Hepatocyte (in vitro differentiated cells): Measurements from ENCODE around the gene NCF4. TPM values are rescaled to one million over a fixed set of nuclear protein-coding genes. Genes with fewer than 3 reads are reported as not detected.

Experiments
- DNase-seq: peaks from one replicate; pipeline ENCODE4 v3.0.0-alpha.2; 2016; ENCODE audit warnings: low spot score
- H2AFZ ChIP-seq: fragments of 200-600 bp; sonication (generic); 2 replicates; pipeline ENCODE4 v1.6.0; 2016; ENCODE audit warnings: antibody characterized with exemption, mild to moderate bottlenecking
- H3K27ac ChIP-seq: fragments of 200-600 bp; sonication (generic); 2 replicates; pipeline ENCODE4 v1.5.1; 2016; ENCODE audit warnings: mild to moderate bottlenecking
- H3K27me3 ChIP-seq: fragments of 200-600 bp; sonication (generic); 2 replicates; pipeline ENCODE4 v1.6.1; 2016
- H3K36me3 ChIP-seq: fragments of 200-600 bp; sonication (generic); replicated peaks from 2 replicates; pipeline ENCODE4 v1.5.1; 2016; ENCODE audit warnings: low read depth; ENCODE audit not compliant: insufficient read depth
- H3K4me1 ChIP-seq: fragments of 200-600 bp; sonication (generic); 2 replicates; pipeline ENCODE4 v1.5.1; 2016; ENCODE audit warnings: mild to moderate bottlenecking, moderate library complexity; ENCODE audit not compliant: insufficient read depth
- H3K4me2 ChIP-seq: fragments of 200-600 bp; sonication (generic); 2 replicates; pipeline ENCODE4 v1.6.0; 2016
- H3K4me3 ChIP-seq: fragments of 200-600 bp; sonication (generic); 2 replicates; pipeline ENCODE4 v1.5.1; 2016; ENCODE audit warnings: mild to moderate bottlenecking
- H3K79me2 ChIP-seq: fragments of 200-600 bp; sonication (generic); 2 replicates; pipeline ENCODE4 v1.6.0; 2017; ENCODE audit warnings: mild to moderate bottlenecking
- H3K9me2 ChIP-seq: fragments of 200-600 bp; sonication (generic); replicated peaks from 2 replicates; pipeline ENCODE4 v1.6.0; 2017; ENCODE audit warnings: mild to moderate bottlenecking; ENCODE audit not compliant: insufficient read depth
- H3K9me3 ChIP-seq: fragments of 200-600 bp; sonication (generic); 2 replicates; pipeline ENCODE4 v1.5.1; 2016; ENCODE audit warnings: low read depth, mild to moderate bottlenecking
- H4K20me1 ChIP-seq: fragments of 200-600 bp; sonication (generic); 2 replicates; pipeline ENCODE4 v1.6.0; 2016; ENCODE audit warnings: mild to moderate bottlenecking; ENCODE audit not compliant: insufficient read depth, poor library complexity, severe bottlenecking
- EZH2 ChIP-seq: fragments of 200-600 bp; sonication (generic); IDR thresholded peaks from 2 replicates; pipeline ENCODE4 v1.6.1; 2016; ENCODE audit warnings: antibody characterized with exemption, mild to moderate bottlenecking, borderline replicate concordance
- EZH2phosphoT487 ChIP-seq: fragments of 200-600 bp; sonication (generic); IDR thresholded peaks from one replicate; pipeline ENCODE4 v1.6.1; 2018; ENCODE audit warnings: antibody characterized with exemption, mild to moderate bottlenecking, low read depth, moderate library complexity; ENCODE audit not compliant: unreplicated experiment, severe bottlenecking
- WGBS: methylation state at CpG from one replicate; pipeline ENCODE4 v1.1.6; 2016; ENCODE audit warnings: low lambda C conversion rate; ENCODE audit errors: missing lambda C conversion rate; 5-methylcytosine and 5-hydroxymethylcytosine counted together
- polyA plus RNA-seq: library from polyadenylated mRNA; unstranded; fragments of >200 nt; fragmentation: Nextera tagmentation; extraction: Ambion mirVana; gene quantifications from 2 replicates; pipeline ENCODE4 v1.2.1, GENCODE V29; 2016
- total RNA-seq: library from RNA; depleted of rRNA; stranded (reverse); fragments of >200 nt; gene quantifications from 2 replicates; pipeline ENCODE4 v1.2.3, GENCODE V29; 2014
- TF ChIP-seq, protein P1 (sequence below): fragments of 200-600 bp; sonication (generic); IDR thresholded peaks from 2 replicates; pipeline ENCODE4 v1.5.1; 2016; ENCODE audit warnings: antibody characterized with exemption, mild to moderate bottlenecking; ENCODE audit not compliant: poor library complexity

Gene NCF4
- total and polyA plus RNA-seq, 2 experiments from 2014 or later: 0.37 to 0.54 TPM

DNA sequence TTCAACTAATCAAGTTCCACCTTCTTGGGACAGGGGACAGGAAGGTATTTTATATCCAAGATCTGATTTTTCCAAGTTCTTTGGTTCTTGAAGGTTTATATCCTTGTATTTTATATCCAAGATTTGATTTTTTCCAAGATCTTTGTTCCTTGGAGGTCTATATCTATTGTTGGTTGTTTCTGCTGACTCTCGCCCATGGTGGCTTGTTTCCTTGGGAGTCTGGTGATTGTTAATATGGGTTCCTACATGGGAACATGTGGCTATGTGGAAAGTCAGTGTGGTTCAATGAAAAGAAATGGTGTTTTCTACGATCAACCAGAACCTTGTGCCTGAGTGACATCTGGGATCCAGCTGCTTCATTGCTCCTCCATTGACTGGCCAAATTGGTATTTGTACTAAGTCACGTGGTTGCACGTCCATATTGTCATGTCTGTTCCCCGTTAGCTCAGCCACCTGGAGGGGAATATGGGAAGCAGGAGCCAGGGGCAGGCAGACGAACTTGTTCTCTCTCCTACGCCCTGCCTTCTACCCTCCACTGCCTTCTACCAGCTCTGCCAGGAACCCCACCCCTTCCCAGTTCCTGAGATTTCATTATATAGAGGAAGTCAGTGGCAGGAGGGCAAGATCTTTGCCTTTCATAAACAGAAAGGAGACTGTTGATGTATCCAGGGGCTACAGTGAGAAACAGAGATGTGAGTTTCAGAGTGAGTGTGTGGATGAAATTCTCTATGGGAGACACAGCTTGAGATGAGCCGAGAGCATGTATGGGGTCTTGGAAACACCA, 41.5 kb downstream of the NCF4 start:
- no peak for DNase-seq
- H3K27ac ChIP-seq: no peak overlapping the region
- 91% methylated on average over 8 of the region's 8 CpGs for WGBS
- H3K9me3 ChIP-seq: no peaks in the 10 kb centered on the region
- H3K4me1 ChIP-seq: no peaks in the 10 kb centered on the region
- no peaks in the 10 kb centered on the region for H4K20me1 ChIP-seq
- no peak for TF ChIP-seq EZH2phosphoT487
- TF ChIP-seq, protein P1, sequence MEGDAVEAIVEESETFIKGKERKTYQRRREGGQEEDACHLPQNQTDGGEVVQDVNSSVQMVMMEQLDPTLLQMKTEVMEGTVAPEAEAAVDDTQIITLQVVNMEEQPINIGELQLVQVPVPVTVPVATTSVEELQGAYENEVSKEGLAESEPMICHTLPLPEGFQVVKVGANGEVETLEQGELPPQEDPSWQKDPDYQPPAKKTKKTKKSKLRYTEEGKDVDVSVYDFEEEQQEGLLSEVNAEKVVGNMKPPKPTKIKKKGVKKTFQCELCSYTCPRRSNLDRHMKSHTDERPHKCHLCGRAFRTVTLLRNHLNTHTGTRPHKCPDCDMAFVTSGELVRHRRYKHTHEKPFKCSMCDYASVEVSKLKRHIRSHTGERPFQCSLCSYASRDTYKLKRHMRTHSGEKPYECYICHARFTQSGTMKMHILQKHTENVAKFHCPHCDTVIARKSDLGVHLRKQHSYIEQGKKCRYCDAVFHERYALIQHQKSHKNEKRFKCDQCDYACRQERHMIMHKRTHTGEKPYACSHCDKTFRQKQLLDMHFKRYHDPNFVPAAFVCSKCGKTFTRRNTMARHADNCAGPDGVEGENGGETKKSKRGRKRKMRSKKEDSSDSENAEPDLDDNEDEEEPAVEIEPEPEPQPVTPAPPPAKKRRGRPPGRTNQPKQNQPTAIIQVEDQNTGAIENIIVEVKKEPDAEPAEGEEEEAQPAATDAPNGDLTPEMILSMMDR: no peak
- TF ChIP-seq EZH2: no peak
- no peaks in the 10 kb centered on the region for H3K79me2 ChIP-seq
- H3K4me3 ChIP-seq: no peak overlapping the region
- H3K36me3 ChIP-seq: no peaks in the 10 kb centered on the region
- H3K9me2 ChIP-seq: no peaks in the 10 kb centered on the region
- no peak overlapping the region for H2AFZ ChIP-seq
- no peak overlapping the region for H3K4me2 ChIP-seq
- peaks cover 8% of the 10 kb centered on the region for H3K27me3 ChIP-seq

DNA sequence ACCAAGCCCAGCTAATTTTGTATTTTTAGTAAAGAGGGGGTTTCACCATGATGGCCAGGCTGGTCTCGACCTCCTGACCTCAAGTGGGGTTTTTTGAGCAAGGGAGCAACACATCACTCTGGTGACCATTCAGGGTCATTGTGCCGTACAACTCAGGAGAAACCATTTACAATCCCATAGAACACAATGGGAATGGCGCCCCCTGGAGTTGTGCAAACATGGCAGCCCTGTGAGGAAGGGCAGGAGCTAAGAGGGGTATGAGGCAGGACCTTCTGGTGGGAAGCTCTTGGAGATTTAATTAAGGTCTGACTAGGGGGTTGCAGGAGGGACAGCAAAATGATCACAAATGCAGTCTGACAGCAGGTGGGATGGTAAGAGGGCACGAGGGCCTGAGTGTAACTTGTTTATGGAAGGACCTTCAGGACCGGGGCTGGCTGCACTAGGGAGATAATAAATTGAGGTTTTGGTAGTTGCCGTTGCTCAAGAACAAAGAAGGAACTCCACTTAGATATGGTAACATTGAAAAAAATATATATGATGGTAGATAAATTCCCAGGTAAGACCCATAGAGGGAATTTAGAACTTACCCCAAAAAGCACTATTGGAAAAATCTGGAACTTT, 43.6 kb downstream of the NCF4 start:
- no peaks in the 10 kb centered on the region for H3K4me1 ChIP-seq
- H3K9me2 ChIP-seq: no peaks in the 10 kb centered on the region
- 79% methylated on average over 6 of the region's 6 CpGs for WGBS
- H3K27me3 ChIP-seq: no peaks in the 10 kb centered on the region
- no peak overlapping the region for H3K4me2 ChIP-seq
- no peaks in the 10 kb centered on the region for H3K79me2 ChIP-seq
- H3K4me3 ChIP-seq: no peak overlapping the region
- no peaks in the 10 kb centered on the region for H3K36me3 ChIP-seq
- H3K9me3 ChIP-seq: no peaks in the 10 kb centered on the region
- DNase-seq: no peak
- H4K20me1 ChIP-seq: no peaks in the 10 kb centered on the region
- TF ChIP-seq EZH2phosphoT487: no peak
- TF ChIP-seq, protein P1: no peak
- no peak for TF ChIP-seq EZH2
- H2AFZ ChIP-seq: no peak overlapping the region
- H3K27ac ChIP-seq: no peak overlapping the region

DNA sequence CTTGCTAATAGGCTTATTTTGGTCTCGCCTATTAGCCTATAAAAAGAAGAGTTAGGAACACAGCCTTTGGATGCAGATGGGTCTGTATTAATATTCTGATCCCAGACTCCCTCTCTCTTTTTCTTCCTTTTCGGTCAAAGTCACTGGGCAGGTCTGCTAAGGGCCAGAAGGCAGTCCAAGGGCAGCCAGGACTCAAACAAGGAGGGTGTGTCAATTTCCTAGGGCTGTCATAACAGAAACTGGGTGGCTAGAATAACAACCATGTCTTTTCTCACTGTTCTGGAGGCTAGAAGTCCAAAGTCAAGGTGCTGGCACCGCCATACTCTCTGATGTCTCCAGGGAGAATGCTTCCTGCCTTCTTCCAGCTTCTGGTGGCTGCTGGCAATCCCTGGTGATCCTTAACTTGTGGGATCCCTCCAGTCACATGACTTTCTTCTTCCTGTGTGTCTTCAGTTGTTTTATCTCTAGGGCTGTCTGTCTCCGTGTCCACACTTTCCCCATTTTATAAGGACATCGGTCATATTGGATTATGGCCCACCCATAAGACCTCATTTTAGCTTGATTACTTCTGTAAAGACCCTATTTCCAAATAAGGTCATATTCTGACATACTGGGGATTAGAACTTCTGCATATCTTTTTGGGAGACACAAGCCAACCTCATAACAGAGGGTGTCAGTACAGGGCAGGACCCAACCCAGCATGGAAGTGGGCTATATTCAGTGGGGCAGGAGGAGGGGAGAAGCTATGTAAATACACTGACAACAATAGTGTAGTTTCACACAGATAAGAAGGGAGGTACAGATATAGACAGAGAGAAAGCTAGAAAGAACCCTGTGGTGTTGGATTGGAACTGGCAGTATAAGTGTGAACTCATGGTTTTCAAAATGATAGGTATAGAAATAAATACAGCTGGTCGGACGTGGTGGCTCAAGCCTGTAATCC, 46.7 kb downstream of the NCF4 start:
- TF ChIP-seq, protein P1: no peak
- TF ChIP-seq EZH2 (no peak), EZH2phosphoT487 (no peak)
- H3K79me2 ChIP-seq: no peaks in the 10 kb centered on the region
- H3K4me1 ChIP-seq: no peaks in the 10 kb centered on the region
- no peak overlapping the region for H3K4me2 ChIP-seq
- H4K20me1 ChIP-seq: no peaks in the 10 kb centered on the region
- no peaks in the 10 kb centered on the region for H3K36me3 ChIP-seq
- peaks cover 5% of the 10 kb centered on the region for H3K27me3 ChIP-seq
- WGBS: 81% methylated on average over 7 of the region's 7 CpGs
- DNase-seq: no peak
- H2AFZ ChIP-seq: no peak overlapping the region
- no peak overlapping the region for H3K27ac ChIP-seq
- no peak overlapping the region for H3K4me3 ChIP-seq
- H3K9me2 ChIP-seq: no peaks in the 10 kb centered on the region
- H3K9me3 ChIP-seq: no peaks in the 10 kb centered on the region
